Muscle layer of duodenum (tissue), 2 donors: ENCODE data around the gene NKX1-1.
"Not testable (repeated sequence)": the region's sequence is repeated elsewhere in the genome, so short reads cannot be mapped to it uniquely, and the experiment has no call there.

Source experiments
- H3K27ac ChIP-seq: one replicate; pipeline ENCODE4 v1.7.0; 2013; ENCODE audit warnings: mild to moderate bottlenecking, low read length
- H3K27me3 ChIP-seq: one replicate; pipeline ENCODE4 v1.7.0; 2013; ENCODE audit warnings: low read depth, mild to moderate bottlenecking, control low read depth, low read length
- H3K36me3 ChIP-seq, 2 donors: one replicate each; pipeline ENCODE4 v1.7.0; 2013; ENCODE audit warnings: low read length in 2 of 2, control low read depth in 1 of 2, mild to moderate bottlenecking in 1 of 2; ENCODE audit not compliant: insufficient read depth in 2 of 2, control insufficient read depth in 1 of 2
- H3K4me1 ChIP-seq, 2 donors: one replicate each; pipeline ENCODE4 v1.7.0; 2013; ENCODE audit warnings: low read length in 2 of 2, mild to moderate bottlenecking in 2 of 2, control low read depth in 1 of 2, moderate library complexity in 1 of 2; ENCODE audit not compliant: insufficient read depth in 2 of 2, control insufficient read depth in 1 of 2
- H3K4me3 ChIP-seq, 2 donors: one replicate each; pipeline ENCODE4 v1.7.0; 2013; ENCODE audit warnings: low read length in 2 of 2, low read depth in 1 of 2, mild to moderate bottlenecking in 1 of 2
- H3K9me3 ChIP-seq, 2 donors: one replicate each; pipeline ENCODE4 v1.7.0; 2013; ENCODE audit warnings: low read length in 2 of 2, control low read depth in 1 of 2, mild to moderate bottlenecking in 1 of 2; ENCODE audit not compliant: control insufficient read depth in 1 of 2
- donor health status: healthy.

The NKX1-1 gene

GRCh38 chr4:1401409-1402020, 4.7 kb downstream of the NKX1-1 start:
- no peak overlapping the region for H3K27ac ChIP-seq
- H3K27me3 ChIP-seq, result peaks cover 30% of the 10 kb centered on the region

GRCh38 chr4:1400831-1401408, 5.3 kb downstream of the NKX1-1 start:
- H3K27me3 ChIP-seq, result peaks cover 30% of the 10 kb centered on the region
- H3K27ac ChIP-seq, result no peak overlapping the region
- peaks cover 0 to 4% of the 10 kb centered on the region in 2 donors for H3K36me3 ChIP-seq
- peaks cover 0 to 34% of the 10 kb centered on the region in 2 donors for H3K4me1 ChIP-seq
- peaks cover 0 to 11% of the 10 kb centered on the region in 2 donors for H3K9me3 ChIP-seq
- no peak overlapping the region for H3K4me3 ChIP-seq

More at GRCh38 chr4:1401409-1402020, 4.7 kb downstream of the NKX1-1 start:
- Histone ChIP-seq H3K36me3 (no peaks in the 10 kb centered on the region), H3K4me3 (no peak overlapping the region), H3K9me3 (peaks cover 0 to 8% of the 10 kb centered on the region in 2 donors), H3K4me1 (peaks cover 0 to 37% of the 10 kb centered on the region in 2 donors)

GRCh38 chr4:1400191-1400805, 5.9 kb downstream of the NKX1-1 start:
- Histone ChIP-seq H3K9me3 (peaks cover 0 to 11% of the 10 kb centered on the region in 2 donors), H3K36me3 (peaks cover 0 to 10% of the 10 kb centered on the region in 2 donors), H3K27me3 (peaks cover 29% of the 10 kb centered on the region), H3K4me3 (no peak overlapping the region), H3K4me1 (peaks cover 0 to 28% of the 10 kb centered on the region in 2 donors), H3K27ac (no peak overlapping the region)

- Histone ChIP-seq H3K27me3 (peaks cover 22% of the 10 kb centered on the region), H3K9me3 (peaks cover 0 to 11% of the 10 kb centered on the region in 2 donors), H3K4me1 (peaks cover 0 to 21% of the 10 kb centered on the region in 2 donors), H3K27ac (no peak overlapping the region), H3K36me3 (peaks cover 0 to 15% of the 10 kb centered on the region in 2 donors), H3K4me3 (no peak overlapping the region)
Measured at GRCh38 chr4:1399508-1400190, 6.6 kb downstream of the NKX1-1 start.

- no peak overlapping the region for H3K27ac ChIP-seq
- H3K4me1 ChIP-seq, result peaks cover 0 to 14% of the 10 kb centered on the region in 2 donors
- H3K4me3 ChIP-seq, result no peak overlapping the region
- peaks cover 15% of the 10 kb centered on the region for H3K27me3 ChIP-seq
- H3K9me3 ChIP-seq, result peaks cover 0 to 11% of the 10 kb centered on the region in 2 donors
- peaks cover 0 to 23% of the 10 kb centered on the region in 2 donors for H3K36me3 ChIP-seq
Measured at GRCh38 chr4:1398681-1399507, 7.3 kb downstream of the NKX1-1 start.

- peaks cover 0 to 11% of the 10 kb centered on the region in 2 donors for H3K9me3 ChIP-seq
Measured at GRCh38 chr4:1396806-1397455, 9.3 kb downstream of the NKX1-1 start.

GRCh38 chr4:1395941-1396805, 10.1 kb downstream of the NKX1-1 start:
- no peak overlapping the region for H3K4me3 ChIP-seq
- H3K36me3 ChIP-seq, result peaks cover 0 to 47% of the 10 kb centered on the region in 2 donors
- H3K9me3 ChIP-seq, result peaks cover 3 to 14% of the 10 kb centered on the region in 2 donors
- no peak overlapping the region for H3K27ac ChIP-seq
- H3K4me1 ChIP-seq, result no peaks in the 10 kb centered on the region
- no peaks in the 10 kb centered on the region for H3K27me3 ChIP-seq

More at GRCh38 chr4:1396806-1397455, 9.3 kb downstream of the NKX1-1 start:
- Histone ChIP-seq H3K27me3 (peaks cover 6% of the 10 kb centered on the region), H3K27ac (no peak overlapping the region), H3K4me3 (no peak overlapping the region), H3K36me3 (peaks cover 0 to 41% of the 10 kb centered on the region in 2 donors), H3K4me1 (no peaks in the 10 kb centered on the region)

- H3K9me3 ChIP-seq, result peaks cover 3 to 14% of the 10 kb centered on the region in 2 donors
- H3K4me1 ChIP-seq, H3K27ac ChIP-seq, H3K27me3 ChIP-seq, H3K4me3 ChIP-seq: not testable (repeated sequence)
- H3K36me3 ChIP-seq, result peaks cover 0 to 51% of the 10 kb centered on the region in 2 donors
Measured at GRCh38 chr4:1395389-1395820, 10.8 kb downstream of the NKX1-1 start.

GRCh38 chr4:1394554-1395388, 11.5 kb downstream of the NKX1-1 start:
- peaks cover 0 to 51% of the 10 kb centered on the region in 2 donors for H3K36me3 ChIP-seq
- H3K4me3 ChIP-seq, H3K27me3 ChIP-seq, H3K4me1 ChIP-seq, H3K27ac ChIP-seq: not testable (repeated sequence)
- H3K9me3 ChIP-seq, result peaks cover 3 to 14% of the 10 kb centered on the region in 2 donors
